Activated naive CD4-positive, alpha-beta T cell treated with anti-CD3 and anti-CD28 coated beads, Interleukin-2, amount 50 U/mL, for 72 hours (primary cell): ENCODE results near the gene POP7. TPM values are rescaled to one million over a fixed set of nuclear protein-coding genes. Genes with fewer than 3 reads are reported as not detected.
"Not testable (repeated sequence)": the region's sequence is repeated elsewhere in the genome, so short reads cannot be mapped to it uniquely, and the experiment has no call there.

Experiments
- ATAC-seq, 2 donors: fragments of 150-1000 bp; cut with Tn5 transposase; 2 replicates each; pipeline ENCODE4 v1.10.0; 2021; ENCODE audit warnings: mild to moderate bottlenecking in 2 of 2, moderate library complexity in 2 of 2
- DNase-seq, 2 donors: peaks; one replicate each; pipeline ENCODE4 v3.0.0; 2021 to 2022; ENCODE audit warnings: low spot score in 2 of 2
- H3K27ac Mint-ChIP-seq, 2 donors: one replicate each; pipeline ENCODE4 v1.8.0; 2022; ENCODE audit warnings: mild to moderate bottlenecking in 2 of 2, mixed read lengths in 2 of 2
- H3K36me3 Mint-ChIP-seq, 2 donors: one replicate each; pipeline ENCODE4 v1.8.0; 2022; ENCODE audit warnings: mixed read lengths in 2 of 2
- H3K9me3 Mint-ChIP-seq, 2 donors: one replicate each; pipeline ENCODE4 v1.8.0; 2022; ENCODE audit warnings: mixed read lengths in 2 of 2
- total RNA-seq, 2 donors: library from RNA; stranded (reverse); gene quantifications; one replicate each; pipeline ENCODE4 v1.2.3, GENCODE V29; 2022

POP7 gene
- total RNA-seq, 2 donors from 2014 or later, result 37.3 to 47.5 TPM

- peaks cover 20 to 22% of the 10 kb centered on the region in 2 donors for H3K36me3 Mint-ChIP-seq
- no peaks in the 10 kb centered on the region for H3K9me3 Mint-ChIP-seq
- ATAC-seq, result peak; percentile 65
- peak overlapping the region; percentile 97 to 98 for H3K27ac Mint-ChIP-seq
- DNase-seq, result peak; percentile 84 to 93
Observed at GRCh38 chr7:100705320-100705752, 585 bp upstream of the POP7 start.

- ATAC-seq (no peak), DNase-seq (no peak)
- Mint-ChIP-seq H3K27ac (peak overlapping the region; percentile 97 to 98), H3K36me3 (peaks cover 20 to 22% of the 10 kb centered on the region in 2 donors), H3K9me3 (no peaks in the 10 kb centered on the region)
Observed at GRCh38 chr7:100706672-100707311, 871 bp downstream of the POP7 start.

GRCh38 chr7:100708395-100708794 lies 2.5 kb downstream of the POP7 start:
- DNase-seq (no peak), ATAC-seq (no peak)
- Mint-ChIP-seq H3K36me3 (peaks cover 20 to 22% of the 10 kb centered on the region in 2 donors), H3K27ac (no peak overlapping the region), H3K9me3 (no peaks in the 10 kb centered on the region)

GRCh38 chr7:100710452-100710851 lies 4.5 kb downstream of the POP7 start:
- DNase-seq (peak in 1 of 2 donors; percentile 0), ATAC-seq (no peak)

GRCh38 chr7:100711369-100711768 lies 5.4 kb downstream of the POP7 start:
- DNase-seq (peak in 1 of 2 donors; percentile 1), ATAC-seq (no peak)
- Mint-ChIP-seq H3K27ac (no peak overlapping the region), H3K9me3 (no peaks in the 10 kb centered on the region), H3K36me3 (peaks cover 13 to 16% of the 10 kb centered on the region in 2 donors)

More at GRCh38 chr7:100710452-100710851, 4.5 kb downstream of the POP7 start:
- H3K27ac Mint-ChIP-seq, result no peak overlapping the region
- H3K36me3 Mint-ChIP-seq, result peaks cover 20 to 22% of the 10 kb centered on the region in 2 donors
- no peaks in the 10 kb centered on the region for H3K9me3 Mint-ChIP-seq

- Mint-ChIP-seq H3K27ac (no peak overlapping the region), H3K36me3 (peaks cover 0 to 11% of the 10 kb centered on the region in 2 donors), H3K9me3 (no peaks in the 10 kb centered on the region)
- DNase-seq (peak in 1 of 2 donors; percentile 0), ATAC-seq (no peak)
Observed at GRCh38 chr7:100714725-100715124, 8.8 kb downstream of the POP7 start.

GRCh38 chr7:100717073-100717472 lies 11.2 kb downstream of the POP7 start:
- H3K36me3 Mint-ChIP-seq, result peaks cover 0 to 13% of the 10 kb centered on the region in 2 donors
- not testable (repeated sequence) for H3K9me3 Mint-ChIP-seq, ATAC-seq, H3K27ac Mint-ChIP-seq, DNase-seq

- no peaks in the 10 kb centered on the region for H3K9me3 Mint-ChIP-seq
- ATAC-seq, result no peak
- peaks cover 0 to 13% of the 10 kb centered on the region in 2 donors for H3K36me3 Mint-ChIP-seq
Observed at GRCh38 chr7:100719523-100720278, 13.8 kb downstream of the POP7 start.

GRCh38 chr7:100720279-100720670 lies 14.4 kb downstream of the POP7 start, which contains the start of gene EPO:
Gene EPO, plus strand, starts transcription at chr7:100720468. Its CDS starts 513 bp downstream, at chr7:100720981.
- H3K27ac Mint-ChIP-seq, result no peak within 1 kb of the TSS
- H3K36me3 Mint-ChIP-seq, result peaks cover 0 to 13% of the 10 kb centered on the region in 2 donors
- peak in 1 of 2 donors; percentile 1 for DNase-seq
- H3K9me3 Mint-ChIP-seq, result no peaks in the 10 kb centered on the region
- ATAC-seq, result no peak

More at GRCh38 chr7:100719523-100720278, 13.8 kb downstream of the POP7 start:
- no peak overlapping the region for H3K27ac Mint-ChIP-seq
- no peak for DNase-seq

- Mint-ChIP-seq H3K9me3 (no peaks in the 10 kb centered on the region), H3K36me3 (peaks cover 0 to 13% of the 10 kb centered on the region in 2 donors), H3K27ac (no peak overlapping the region)
- ATAC-seq (no peak), DNase-seq (peak in 1 of 2 donors; percentile 2)
Observed at GRCh38 chr7:100720671-100721504, 15.0 kb downstream of the POP7 start.

- H3K27ac Mint-ChIP-seq, result no peak overlapping the region
- no peaks in the 10 kb centered on the region for H3K9me3 Mint-ChIP-seq
- ATAC-seq (no peak), DNase-seq (peak in 1 of 2 donors; percentile 1)
- H3K36me3 Mint-ChIP-seq, result peaks cover 0 to 13% of the 10 kb centered on the region in 2 donors
Observed at GRCh38 chr7:100721505-100721812, 15.5 kb downstream of the POP7 start.

GRCh38 chr7:100722480-100723212 lies 16.7 kb downstream of the POP7 start:
- H3K9me3 Mint-ChIP-seq, result no peaks in the 10 kb centered on the region
- H3K36me3 Mint-ChIP-seq, result peaks cover 0 to 13% of the 10 kb centered on the region in 2 donors
- no peak for ATAC-seq
- peak in 1 of 2 donors; percentile 1 for DNase-seq
- no peak overlapping the region for H3K27ac Mint-ChIP-seq

- DNase-seq, result peak in 1 of 2 donors; percentile 2
- no peak overlapping the region for H3K27ac Mint-ChIP-seq
- H3K9me3 Mint-ChIP-seq, result no peaks in the 10 kb centered on the region
- no peak for ATAC-seq
- peaks cover 0 to 7% of the 10 kb centered on the region in 2 donors for H3K36me3 Mint-ChIP-seq
Observed at GRCh38 chr7:100723732-100724275, 17.9 kb downstream of the POP7 start.

GRCh38 chr7:100724364-100724763 lies 18.4 kb downstream of the POP7 start:
- not testable (repeated sequence) for H3K36me3 Mint-ChIP-seq, H3K9me3 Mint-ChIP-seq, H3K27ac Mint-ChIP-seq, ATAC-seq
- DNase-seq, result peak in 1 of 2 donors; percentile 2

GRCh38 chr7:100726996-100727761 lies 21.3 kb downstream of the POP7 start:
- no peak for ATAC-seq
- DNase-seq, result peak in 1 of 2 donors; percentile 1
- Mint-ChIP-seq H3K9me3 (no peaks in the 10 kb centered on the region), H3K27ac (peak overlapping the region in 1 of 2 donors; percentile 55), H3K36me3 (no peaks in the 10 kb centered on the region)
